ENCODE results near the gene AQP1. TPM values are rescaled to one million over a fixed set of nuclear protein-coding genes. Genes with fewer than 3 reads are reported as not detected.
A peak's percentile ranks its signal among the peaks of the same experiment; 100 is the strongest.

Gene AQP1
- total and polyA plus RNA-seq, 5 donors from 2014 or later: 0.20 TPM; not detected in 4

DNA sequence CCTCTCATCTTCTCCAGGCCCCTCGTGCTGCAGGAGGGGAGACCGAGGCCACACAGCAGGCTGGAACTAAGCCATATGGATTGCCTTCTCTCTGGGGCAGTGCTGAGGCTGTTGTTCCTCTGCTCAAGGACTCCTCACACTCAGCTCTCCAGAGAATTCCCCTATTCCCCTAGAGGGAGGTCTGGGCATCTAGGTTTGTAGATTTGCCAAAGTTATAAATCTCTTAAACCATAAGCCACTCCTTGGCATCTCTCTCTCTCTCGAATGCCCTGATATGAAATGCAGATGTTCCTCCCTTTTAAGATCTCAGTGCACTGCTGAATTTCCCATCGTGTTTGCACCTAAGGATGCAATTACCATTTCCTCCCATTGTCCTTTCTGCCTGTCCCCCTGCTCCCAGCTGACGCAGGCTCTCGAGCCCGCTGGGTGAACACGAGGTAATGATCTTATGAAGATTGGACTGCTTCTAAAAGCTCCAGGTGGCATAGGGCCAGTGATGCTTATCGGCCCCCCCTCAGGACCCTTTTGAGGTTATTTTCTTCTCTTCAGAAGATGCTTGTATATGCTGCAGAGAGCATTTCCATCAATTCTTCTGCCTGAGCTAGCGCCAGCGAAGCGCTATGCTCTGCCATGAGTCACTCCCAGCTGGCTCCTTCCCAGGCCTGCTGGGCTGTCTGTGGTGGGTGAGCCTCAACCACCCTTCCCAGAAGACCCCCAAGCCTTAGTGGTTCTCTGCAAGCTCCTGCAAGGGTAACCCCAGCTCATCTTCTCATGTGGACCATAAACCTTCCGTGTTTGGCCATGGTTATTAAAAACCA, 41.6 kb upstream of the AQP1 start:
- Mint-ChIP-seq H3K9me3 (no peaks in the 10 kb centered on the region), H3K27ac (no peak overlapping the region), H3K36me3 (no peaks in the 10 kb centered on the region), H3K27me3 (no peaks in the 10 kb centered on the region), H3K4me3 (no peak overlapping the region), H3K4me1 (no peaks in the 10 kb centered on the region)
- H3K27ac ChIP-seq (ENCODE audit: insufficient read depth, low read length, poor library complexity, severe bottlenecking): no peak overlapping the region
- H3K4me1 ChIP-seq (ENCODE audit: control insufficient read depth, insufficient read depth, low read length, poor library complexity, severe bottlenecking): no peaks in the 10 kb centered on the region
- ATAC-seq (ENCODE audit: low read depth in 2 of 2) (no peak), DNase-seq (no peak)
- H3K36me3 ChIP-seq (ENCODE audit: control insufficient read depth, insufficient read depth, low read length): no peaks in the 10 kb centered on the region
- no peaks in the 10 kb centered on the region for H3K27me3 ChIP-seq (ENCODE audit: control insufficient read depth, insufficient read depth, low read length)
- H3K4me3 ChIP-seq (ENCODE audit: low read depth, low read length): no peak overlapping the region
- no peaks in the 10 kb centered on the region for H3K9me3 ChIP-seq (ENCODE audit: control insufficient read depth in 2 of 2, low read length in 2 of 2)

DNA sequence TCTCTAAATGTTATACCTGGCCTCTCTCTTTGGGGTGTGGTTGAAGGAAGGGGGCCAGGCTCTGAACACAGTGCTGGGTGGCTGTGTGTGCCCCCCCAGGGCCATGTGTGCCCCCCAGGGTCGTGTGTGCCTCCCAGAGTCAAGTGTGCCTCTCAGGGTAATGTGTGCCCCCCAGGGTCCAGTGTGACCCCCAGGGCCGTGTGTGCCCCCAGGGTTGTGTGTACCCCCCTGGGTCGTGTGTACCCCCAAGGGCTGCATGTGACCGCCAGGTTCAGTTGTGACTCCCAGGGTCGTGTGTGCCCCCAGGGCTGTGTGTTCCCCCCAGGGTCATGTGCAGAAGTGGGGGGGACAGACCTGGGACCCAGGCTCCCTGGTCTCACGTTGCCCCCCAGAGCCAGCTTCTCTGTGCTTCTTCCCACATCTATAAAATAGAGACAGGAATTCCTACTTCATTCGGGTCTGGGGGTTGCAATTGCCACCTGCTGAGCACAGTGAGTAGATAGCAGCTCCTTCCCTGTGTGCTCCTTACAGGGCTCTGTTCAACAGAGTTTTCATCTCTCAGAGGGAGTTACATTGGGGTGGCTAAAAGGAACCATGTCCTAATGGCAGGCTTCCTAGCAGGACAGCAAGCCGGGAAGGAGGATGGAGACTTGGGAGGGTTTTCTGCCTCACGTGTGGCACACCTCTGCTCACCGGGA, 40.7 kb upstream of the AQP1 start:
- H3K4me1 Mint-ChIP-seq: no peaks in the 10 kb centered on the region
- no peaks in the 10 kb centered on the region for H3K27me3 Mint-ChIP-seq
- no peaks in the 10 kb centered on the region for H3K9me3 ChIP-seq (ENCODE audit: control insufficient read depth in 2 of 2, low read length in 2 of 2)
- no peaks in the 10 kb centered on the region for H3K27me3 ChIP-seq (ENCODE audit: control insufficient read depth, insufficient read depth, low read length)
- no peak overlapping the region for H3K4me3 Mint-ChIP-seq
- H3K4me1 ChIP-seq (ENCODE audit: control insufficient read depth, insufficient read depth, low read length, poor library complexity, severe bottlenecking): no peaks in the 10 kb centered on the region
- H3K36me3 ChIP-seq (ENCODE audit: control insufficient read depth, insufficient read depth, low read length): no peaks in the 10 kb centered on the region
- no peak for DNase-seq
- H3K27ac ChIP-seq (ENCODE audit: insufficient read depth, low read length, poor library complexity, severe bottlenecking): no peak overlapping the region
- H3K27ac Mint-ChIP-seq: no peak overlapping the region
- H3K4me3 ChIP-seq (ENCODE audit: low read depth, low read length): no peak overlapping the region
- no peaks in the 10 kb centered on the region for H3K36me3 Mint-ChIP-seq
- ATAC-seq (ENCODE audit: low read depth in 2 of 2): no peak
- H3K9me3 Mint-ChIP-seq: no peaks in the 10 kb centered on the region

DNA sequence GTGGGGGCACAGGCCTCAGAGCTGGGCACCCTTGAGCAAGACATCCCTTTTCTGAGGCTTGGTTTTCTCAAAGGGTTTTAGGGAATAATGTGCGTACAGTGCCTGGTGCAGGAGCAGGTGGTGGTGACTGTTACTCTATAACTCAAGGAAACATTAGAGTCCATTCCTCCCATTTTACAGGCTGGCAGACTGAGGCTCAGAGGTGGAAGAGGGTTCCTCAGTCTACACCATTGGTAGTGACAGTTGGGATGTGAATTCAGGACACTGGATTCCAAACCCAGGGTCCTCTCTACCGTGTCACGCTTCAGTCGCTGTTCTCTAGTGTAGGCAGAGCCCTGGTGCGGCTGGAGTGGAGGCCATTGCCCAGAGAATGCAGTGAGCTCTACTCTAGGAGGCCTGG, 40.0 kb upstream of the AQP1 start:
- DNase-seq (no peak), ATAC-seq (ENCODE audit: low read depth in 2 of 2) (no peak)
- Mint-ChIP-seq H3K27ac (no peak overlapping the region), H3K36me3 (no peaks in the 10 kb centered on the region), H3K4me1 (no peaks in the 10 kb centered on the region), H3K4me3 (no peak overlapping the region), H3K9me3 (no peaks in the 10 kb centered on the region), H3K27me3 (no peaks in the 10 kb centered on the region)
- no peaks in the 10 kb centered on the region for H3K36me3 ChIP-seq (ENCODE audit: control insufficient read depth, insufficient read depth, low read length)
- H3K9me3 ChIP-seq (ENCODE audit: control insufficient read depth in 2 of 2, low read length in 2 of 2): no peaks in the 10 kb centered on the region
- H3K27me3 ChIP-seq (ENCODE audit: control insufficient read depth, insufficient read depth, low read length): no peaks in the 10 kb centered on the region
- no peak overlapping the region for H3K27ac ChIP-seq (ENCODE audit: insufficient read depth, low read length, poor library complexity, severe bottlenecking)
- no peaks in the 10 kb centered on the region for H3K4me1 ChIP-seq (ENCODE audit: control insufficient read depth, insufficient read depth, low read length, poor library complexity, severe bottlenecking)
- H3K4me3 ChIP-seq (ENCODE audit: low read depth, low read length): no peak overlapping the region

DNA sequence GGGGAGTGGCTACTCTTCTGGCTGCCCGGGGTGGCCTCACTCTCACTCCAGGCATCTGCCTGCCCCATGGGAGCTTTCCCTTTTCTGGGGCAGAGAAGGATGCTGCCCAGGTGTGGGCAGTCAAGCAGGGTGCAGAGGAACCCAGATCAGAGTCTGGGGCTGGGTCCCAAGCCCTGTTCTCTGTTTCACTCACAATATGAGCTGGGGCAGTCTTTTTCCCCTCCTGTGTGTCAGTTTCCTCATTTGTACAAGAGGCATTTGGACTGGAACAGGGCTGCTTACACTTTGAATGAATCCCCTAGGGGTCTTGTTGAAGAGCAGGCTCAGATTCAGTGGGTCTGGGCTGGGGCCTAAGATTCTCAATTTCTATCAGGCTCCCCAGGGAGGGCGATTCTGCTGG, 38.4 kb upstream of the AQP1 start:
- H3K4me1 ChIP-seq (ENCODE audit: control insufficient read depth, insufficient read depth, low read length, poor library complexity, severe bottlenecking): no peaks in the 10 kb centered on the region
- no peaks in the 10 kb centered on the region for H3K4me1 Mint-ChIP-seq
- no peaks in the 10 kb centered on the region for H3K27me3 Mint-ChIP-seq
- no peak overlapping the region for H3K4me3 Mint-ChIP-seq
- no peaks in the 10 kb centered on the region for H3K36me3 Mint-ChIP-seq
- H3K27ac ChIP-seq (ENCODE audit: insufficient read depth, low read length, poor library complexity, severe bottlenecking): no peak overlapping the region
- H3K36me3 ChIP-seq (ENCODE audit: control insufficient read depth, insufficient read depth, low read length): no peaks in the 10 kb centered on the region
- H3K9me3 ChIP-seq (ENCODE audit: control insufficient read depth in 2 of 2, low read length in 2 of 2): no peaks in the 10 kb centered on the region
- H3K4me3 ChIP-seq (ENCODE audit: low read depth, low read length): no peak overlapping the region
- H3K27ac Mint-ChIP-seq: no peak overlapping the region
- no peaks in the 10 kb centered on the region for H3K27me3 ChIP-seq (ENCODE audit: control insufficient read depth, insufficient read depth, low read length)
- DNase-seq (no peak), ATAC-seq (ENCODE audit: low read depth in 2 of 2) (no peak)
- no peaks in the 10 kb centered on the region for H3K9me3 Mint-ChIP-seq

DNA sequence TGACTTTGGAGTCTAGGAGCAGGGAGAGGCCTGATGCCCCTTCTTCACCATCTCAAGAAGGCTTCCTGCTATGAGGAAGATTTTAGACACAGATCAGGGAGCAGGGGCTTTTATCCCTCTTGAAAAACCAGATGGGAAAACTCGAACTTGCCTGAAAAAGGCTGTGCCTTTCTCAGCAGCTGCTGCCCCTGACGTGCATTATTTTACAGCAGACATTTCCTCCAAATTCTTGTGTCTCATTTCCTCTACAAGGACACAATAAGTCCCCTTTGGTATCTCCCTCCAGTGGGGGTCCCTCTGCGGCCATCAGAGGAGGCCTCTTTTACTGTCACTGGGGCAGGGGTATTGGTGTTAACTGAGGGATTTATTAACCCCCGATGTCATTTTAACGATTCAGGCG, 38.0 kb upstream of the AQP1 start:
- no peaks in the 10 kb centered on the region for H3K36me3 Mint-ChIP-seq
- H3K36me3 ChIP-seq (ENCODE audit: control insufficient read depth, insufficient read depth, low read length): no peaks in the 10 kb centered on the region
- no peaks in the 10 kb centered on the region for H3K9me3 ChIP-seq (ENCODE audit: control insufficient read depth in 2 of 2, low read length in 2 of 2)
- no peaks in the 10 kb centered on the region for H3K4me1 ChIP-seq (ENCODE audit: control insufficient read depth, insufficient read depth, low read length, poor library complexity, severe bottlenecking)
- H3K27ac ChIP-seq (ENCODE audit: insufficient read depth, low read length, poor library complexity, severe bottlenecking): no peak overlapping the region
- no peaks in the 10 kb centered on the region for H3K27me3 Mint-ChIP-seq
- H3K4me3 Mint-ChIP-seq: no peak overlapping the region
- H3K9me3 Mint-ChIP-seq: no peaks in the 10 kb centered on the region
- H3K27ac Mint-ChIP-seq: no peak overlapping the region
- no peak overlapping the region for H3K4me3 ChIP-seq (ENCODE audit: low read depth, low read length)
- H3K27me3 ChIP-seq (ENCODE audit: control insufficient read depth, insufficient read depth, low read length): no peaks in the 10 kb centered on the region
- no peak for ATAC-seq (ENCODE audit: low read depth in 2 of 2)
- no peaks in the 10 kb centered on the region for H3K4me1 Mint-ChIP-seq
- no peak for DNase-seq

DNA sequence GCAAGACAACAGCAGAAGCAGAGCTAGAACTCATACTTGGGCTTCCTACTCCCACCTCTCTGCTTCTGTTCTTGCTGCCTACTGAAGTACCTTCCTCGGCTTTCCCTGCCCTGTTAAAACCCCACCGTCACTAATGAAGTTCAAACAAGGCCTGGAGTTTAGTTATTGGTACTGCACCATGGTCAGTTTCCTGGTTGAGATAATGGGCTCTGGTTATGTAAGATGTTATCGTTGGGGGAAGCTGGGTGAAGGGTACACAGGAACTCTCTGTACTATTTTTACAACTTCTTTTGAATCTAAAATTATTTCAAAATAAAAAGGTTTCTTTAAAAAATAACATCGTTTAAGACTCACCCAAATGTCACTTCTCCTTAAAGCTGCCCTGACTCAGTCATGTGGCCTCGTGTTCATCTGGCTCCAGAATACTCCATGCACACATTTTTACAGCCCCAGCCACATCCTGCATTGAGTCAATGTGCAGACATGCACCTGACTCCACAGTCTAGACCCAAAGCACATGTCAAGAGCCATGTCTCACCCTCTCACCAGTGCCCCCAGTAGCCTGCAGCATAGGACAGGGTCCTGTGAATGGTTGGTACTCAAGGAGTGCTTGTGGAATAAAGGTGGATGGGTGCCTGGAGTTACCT, 36.9 kb upstream of the AQP1 start:
- Mint-ChIP-seq H3K27me3 (no peaks in the 10 kb centered on the region), H3K4me3 (no peak overlapping the region), H3K4me1 (no peaks in the 10 kb centered on the region), H3K9me3 (no peaks in the 10 kb centered on the region), H3K27ac (no peak overlapping the region), H3K36me3 (no peaks in the 10 kb centered on the region)
- ATAC-seq (ENCODE audit: low read depth in 2 of 2) (no peak), DNase-seq (peak in 1 of 3 donors; percentile 7)
- H3K27me3 ChIP-seq (ENCODE audit: control insufficient read depth, insufficient read depth, low read length): no peaks in the 10 kb centered on the region
- no peaks in the 10 kb centered on the region for H3K36me3 ChIP-seq (ENCODE audit: control insufficient read depth, insufficient read depth, low read length)
- H3K9me3 ChIP-seq (ENCODE audit: control insufficient read depth in 2 of 2, low read length in 2 of 2): no peaks in the 10 kb centered on the region
- no peak overlapping the region for H3K4me3 ChIP-seq (ENCODE audit: low read depth, low read length)
- H3K4me1 ChIP-seq (ENCODE audit: control insufficient read depth, insufficient read depth, low read length, poor library complexity, severe bottlenecking): no peaks in the 10 kb centered on the region
- no peak overlapping the region for H3K27ac ChIP-seq (ENCODE audit: insufficient read depth, low read length, poor library complexity, severe bottlenecking)

DNA sequence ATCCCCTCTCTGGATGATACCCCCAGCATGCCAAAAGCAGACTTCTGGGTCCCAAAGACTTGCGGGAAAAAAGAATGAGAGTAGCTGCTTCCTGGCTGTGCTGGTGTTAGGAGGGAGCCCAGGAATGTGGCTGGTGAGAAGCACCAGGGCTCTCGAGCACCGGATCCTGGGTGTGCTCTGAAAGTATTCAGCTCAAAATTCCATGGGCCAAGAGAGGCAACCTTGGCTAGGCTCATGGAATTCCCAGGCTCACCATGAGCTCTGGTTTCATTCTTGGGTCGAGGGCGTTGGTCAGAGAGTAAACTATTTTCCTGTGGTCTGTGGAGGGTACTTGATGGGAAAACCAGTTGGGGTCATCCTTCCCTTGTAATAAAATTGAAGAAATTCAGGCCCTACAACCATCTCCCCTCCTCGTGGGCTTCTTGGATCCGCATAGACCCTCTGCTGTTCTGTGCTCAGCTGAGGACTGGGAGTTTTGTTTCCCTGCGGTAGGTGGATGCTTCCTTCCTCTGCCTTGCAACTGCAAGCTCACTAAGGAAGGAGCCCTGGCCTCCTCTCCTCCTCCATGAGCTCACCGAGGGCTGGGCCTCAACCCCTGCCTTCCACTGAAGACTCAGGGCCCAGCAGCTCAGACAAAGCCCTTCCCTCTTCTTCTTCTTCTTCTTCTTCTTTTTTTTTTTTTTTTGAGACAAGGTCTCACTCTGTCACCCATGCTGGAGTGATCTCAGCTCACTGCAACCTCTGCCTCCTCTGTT, 34.5 kb upstream of the AQP1 start:
- Mint-ChIP-seq H3K27ac (no peak overlapping the region), H3K4me1 (peaks cover 0 to 5% (median 0%) of the 10 kb centered on the region in 4 donors), H3K4me3 (no peak overlapping the region), H3K9me3 (no peaks in the 10 kb centered on the region), H3K36me3 (no peaks in the 10 kb centered on the region), H3K27me3 (no peaks in the 10 kb centered on the region)
- ATAC-seq (ENCODE audit: low read depth in 2 of 2) (no peak), DNase-seq (no peak)
- Histone ChIP-seq H3K27me3 (ENCODE audit: control insufficient read depth, insufficient read depth, low read length) (no peaks in the 10 kb centered on the region), H3K27ac (ENCODE audit: insufficient read depth, low read length, poor library complexity, severe bottlenecking) (no peak overlapping the region), H3K4me1 (ENCODE audit: control insufficient read depth, insufficient read depth, low read length, poor library complexity, severe bottlenecking) (no peaks in the 10 kb centered on the region), H3K9me3 (ENCODE audit: control insufficient read depth in 2 of 2, low read length in 2 of 2) (no peaks in the 10 kb centered on the region), H3K4me3 (ENCODE audit: low read depth, low read length) (no peak overlapping the region), H3K36me3 (ENCODE audit: control insufficient read depth, insufficient read depth, low read length) (no peaks in the 10 kb centered on the region)

Data from CD4-positive, CD25-positive, alpha-beta regulatory T cell (primary cell).